HUES64 (cell line): ENCODE results near the gene MRM2.

ENCODE experiments used
- H3K27ac ChIP-seq: 2 replicates; pipeline ENCODE4 v1.7.0; 2013; ENCODE audit warnings: low read depth, low read length, inconsistent platforms
- H3K27me3 ChIP-seq: 2 replicates; pipeline ENCODE4 v1.6.1; 2013; ENCODE audit warnings: mild to moderate bottlenecking, low read length; ENCODE audit not compliant: insufficient read depth
- H3K36me3 ChIP-seq: 2 replicates; pipeline ENCODE4 v1.6.1; 2013; ENCODE audit warnings: mild to moderate bottlenecking, low read length; ENCODE audit not compliant: insufficient read depth
- H3K4me1 ChIP-seq: 2 replicates; pipeline ENCODE4 v1.6.1; 2013; ENCODE audit warnings: mild to moderate bottlenecking, low read length, moderate library complexity; ENCODE audit not compliant: insufficient read depth
- H3K4me3 ChIP-seq: 2 replicates; pipeline ENCODE4 v1.5.1; 2013; ENCODE audit warnings: mild to moderate bottlenecking, low read length, moderate library complexity
- H3K9ac ChIP-seq: 2 replicates; pipeline ENCODE4 v1.6.1; 2013; ENCODE audit warnings: mild to moderate bottlenecking, low read depth, low read length
- H3K9me3 ChIP-seq: 2 replicates; pipeline ENCODE4 v1.6.1; 2013; ENCODE audit warnings: low read depth, low read length; ENCODE audit not compliant: insufficient read depth
- WGBS: fragments of 150-250, 120-280 bp; methylation state at CpG from one replicate; pipeline ENCODE4 v1.1.7; 2013; ENCODE audit warnings: missing lambda C conversion rate; 5-methylcytosine and 5-hydroxymethylcytosine counted together

The MRM2 gene

DNA sequence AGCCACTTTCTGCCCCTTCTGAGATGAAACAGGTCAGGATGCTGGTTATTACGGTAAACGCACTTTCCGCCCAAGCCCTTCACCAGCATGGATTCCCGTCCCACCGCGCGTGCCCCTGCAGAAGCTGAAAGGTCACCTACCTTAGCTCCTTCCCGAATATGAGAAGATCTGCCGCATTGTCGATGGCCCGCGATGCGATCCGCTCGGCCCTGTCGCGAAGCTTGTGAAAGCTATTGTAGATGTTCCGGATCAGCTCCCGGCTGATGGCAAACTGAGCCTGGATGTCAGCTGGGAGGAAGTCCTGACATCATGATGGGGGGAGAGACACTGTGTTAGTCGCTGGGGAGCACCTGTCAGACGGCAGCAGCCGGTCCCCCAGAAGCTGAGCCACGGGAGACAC lies 22.2 kb upstream of the MRM2 start:
- Histone ChIP-seq H3K4me3 (no peak overlapping the region), H3K4me1 (no peaks in the 10 kb centered on the region), H3K36me3 (peaks cover 25% of the 10 kb centered on the region), H3K27me3 (no peaks in the 10 kb centered on the region), H3K9me3 (no peaks in the 10 kb centered on the region), H3K9ac (no peak overlapping the region), H3K27ac (no peak overlapping the region)
- 98% methylated on average over 23 of the region's 23 CpGs for whole genome bisulfite sequencing

DNA sequence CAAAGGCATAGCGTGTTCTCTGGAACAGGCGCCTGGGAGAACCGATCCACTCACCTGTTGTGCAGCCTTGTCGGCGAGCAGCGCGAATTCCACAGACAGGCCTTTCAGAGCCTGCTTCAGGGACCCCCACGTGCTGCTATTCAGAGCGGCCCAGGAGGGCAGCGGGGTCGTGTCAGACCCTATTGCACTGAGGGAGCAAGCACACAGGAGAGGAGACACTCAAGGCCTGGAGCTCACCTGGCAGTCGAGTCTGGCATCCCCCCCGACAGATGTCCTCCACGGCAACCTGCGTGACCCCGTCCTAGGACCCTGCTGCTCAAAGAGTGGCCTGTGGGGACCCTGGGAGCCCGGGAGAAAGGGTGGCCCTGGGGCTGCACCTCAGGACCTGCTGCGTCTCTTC lies 21.2 kb upstream of the MRM2 start:
- Histone ChIP-seq H3K9ac (no peak overlapping the region), H3K36me3 (peaks cover 25% of the 10 kb centered on the region), H3K4me1 (no peaks in the 10 kb centered on the region), H3K27ac (no peak overlapping the region), H3K27me3 (no peaks in the 10 kb centered on the region), H3K4me3 (no peak overlapping the region), H3K9me3 (no peaks in the 10 kb centered on the region)
- WGBS, result 93% methylated on average over 18 of the region's 18 CpGs

DNA sequence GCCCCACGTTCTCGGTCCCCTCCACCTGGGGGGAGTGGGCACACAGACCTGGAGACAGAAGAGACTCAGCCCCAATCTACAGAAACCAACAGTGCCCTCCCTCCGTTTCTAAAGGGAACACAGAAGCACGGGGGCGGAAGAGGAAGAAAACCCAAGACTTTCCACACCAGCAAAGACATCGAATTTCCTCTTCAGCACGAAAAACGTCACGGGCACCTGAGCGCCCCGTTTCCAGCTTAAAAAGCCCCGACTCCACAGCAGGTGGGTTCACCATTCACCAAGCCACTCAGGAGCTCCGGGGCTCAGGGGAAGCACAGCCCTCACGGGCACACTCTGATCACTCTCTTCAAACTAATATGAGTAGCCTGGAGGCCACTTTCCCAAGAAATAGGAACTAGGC lies 19.6 kb upstream of the MRM2 start:
- Histone ChIP-seq H3K9me3 (no peaks in the 10 kb centered on the region), H3K27ac (no peak overlapping the region), H3K4me3 (no peak overlapping the region), H3K9ac (no peak overlapping the region), H3K4me1 (no peaks in the 10 kb centered on the region), H3K36me3 (peaks cover 31% of the 10 kb centered on the region), H3K27me3 (no peaks in the 10 kb centered on the region)
- WGBS, result 95% methylated on average over 14 of the region's 14 CpGs

DNA sequence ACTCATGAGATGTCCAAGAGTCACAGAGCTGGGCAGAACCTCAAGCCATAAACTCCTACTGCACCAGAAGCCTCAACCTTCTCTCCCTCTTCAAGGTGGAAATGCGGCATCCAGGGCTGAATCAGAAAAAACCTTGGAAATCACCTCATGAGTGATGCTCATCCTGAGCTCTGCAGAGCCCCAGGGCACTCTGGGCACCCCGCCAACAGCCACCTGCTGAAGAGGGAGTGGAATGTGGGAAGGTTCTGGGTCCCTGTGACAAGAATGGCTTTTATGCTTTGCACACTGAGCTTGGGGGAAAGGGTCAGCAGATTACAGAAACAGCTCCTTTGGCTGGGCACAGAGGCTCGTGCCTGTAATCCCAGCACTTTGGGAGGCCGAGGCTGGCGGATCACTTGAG lies 18.8 kb upstream of the MRM2 start:
- Histone ChIP-seq H3K27me3 (no peaks in the 10 kb centered on the region), H3K36me3 (peaks cover 35% of the 10 kb centered on the region), H3K27ac (no peak overlapping the region), H3K4me1 (no peaks in the 10 kb centered on the region), H3K4me3 (no peak overlapping the region), H3K9ac (no peak overlapping the region), H3K9me3 (no peaks in the 10 kb centered on the region)
- WGBS, result 94% methylated on average over 5 of the region's 5 CpGs

DNA sequence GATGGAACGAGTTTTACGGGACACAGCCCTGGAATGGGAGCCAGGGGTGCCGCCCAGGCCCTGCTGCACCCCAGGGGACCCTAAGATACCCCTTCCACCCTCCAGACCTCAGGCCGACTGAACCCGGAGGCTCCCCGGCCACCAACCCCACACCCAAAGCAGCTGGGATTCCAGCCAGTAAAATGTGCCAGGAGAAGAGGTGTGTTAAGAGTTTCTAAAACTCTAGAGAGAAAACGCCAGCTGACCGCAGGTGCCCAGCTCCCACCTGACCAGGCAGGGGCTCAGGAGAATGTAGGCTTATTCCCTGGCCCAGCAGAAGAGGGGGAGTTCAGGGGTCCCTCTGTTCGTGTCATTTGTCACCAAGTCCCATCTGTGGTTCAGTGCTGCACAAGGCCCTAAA lies 17.5 kb upstream of the MRM2 start:
- Histone ChIP-seq H3K4me3 (no peak overlapping the region), H3K27me3 (no peaks in the 10 kb centered on the region), H3K9me3 (no peaks in the 10 kb centered on the region), H3K4me1 (no peaks in the 10 kb centered on the region), H3K36me3 (peaks cover 40% of the 10 kb centered on the region), H3K27ac (no peak overlapping the region), H3K9ac (no peak overlapping the region)
- 92% methylated on average over 6 of the region's 9 CpGs for WGBS

DNA sequence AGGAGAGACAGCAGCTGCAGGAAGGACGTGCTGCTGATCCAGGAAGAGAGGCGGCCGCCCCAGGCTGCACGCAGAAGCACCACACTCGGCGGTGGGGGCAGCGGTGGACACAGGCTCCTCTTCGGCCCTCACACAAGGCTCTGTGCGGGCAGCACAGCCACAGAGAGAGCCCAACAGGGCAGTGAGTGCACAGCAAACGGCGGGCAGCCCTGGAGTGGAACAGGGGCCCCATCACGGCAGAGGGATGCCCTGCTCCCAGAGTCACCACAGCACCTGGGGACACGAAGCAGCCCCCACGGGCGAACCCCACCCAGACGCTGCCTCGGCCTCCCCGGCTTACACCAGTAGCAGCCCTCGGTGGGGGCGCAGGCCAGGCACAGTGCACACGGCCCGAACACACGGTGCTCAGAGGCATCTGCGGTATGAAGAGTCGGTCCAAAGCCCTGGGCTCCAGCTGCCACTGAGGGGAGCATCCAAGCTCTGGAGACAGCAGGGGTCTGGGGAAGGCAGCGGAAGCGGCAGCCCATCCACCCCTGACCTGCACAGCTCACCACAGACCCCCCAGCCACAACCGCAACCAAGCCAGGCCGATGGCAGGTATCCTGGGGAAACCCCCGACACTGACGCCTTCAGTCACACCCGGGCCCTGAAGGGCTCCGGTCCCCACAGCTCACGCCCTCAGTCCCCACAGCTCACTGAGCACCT lies 16.8 kb upstream of the MRM2 start:
- Histone ChIP-seq H3K4me1 (no peaks in the 10 kb centered on the region), H3K4me3 (no peak overlapping the region), H3K36me3 (peaks cover 34% of the 10 kb centered on the region), H3K9me3 (no peaks in the 10 kb centered on the region), H3K27me3 (no peaks in the 10 kb centered on the region), H3K9ac (peak overlapping the region; percentile 26; the same call in 1 of the 2 replicates), H3K27ac (no peak overlapping the region)
- WGBS, result 95% methylated on average over 34 of the region's 34 CpGs

DNA sequence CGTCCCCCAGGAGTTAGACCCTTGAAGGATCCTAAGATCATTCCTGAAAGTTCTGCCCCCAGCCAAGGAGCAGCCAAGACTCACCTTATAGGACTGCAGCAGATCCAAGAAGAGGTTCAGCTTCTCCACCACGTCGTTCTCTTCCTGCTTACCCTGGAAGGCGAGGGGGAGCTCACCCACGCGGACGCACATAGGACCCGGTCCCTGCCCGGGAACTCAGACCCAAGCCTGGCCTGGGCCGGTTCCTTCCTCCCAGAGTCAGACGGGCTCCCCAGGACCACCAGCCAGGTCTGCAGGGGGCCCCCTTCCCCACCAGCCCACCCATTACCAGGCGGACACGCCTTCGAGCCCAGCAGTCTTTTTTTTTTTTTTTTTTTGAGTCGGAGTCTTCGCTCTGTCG lies 15.6 kb upstream of the MRM2 start:
- Histone ChIP-seq H3K36me3 (peaks cover 28% of the 10 kb centered on the region), H3K9ac (no peak overlapping the region), H3K27me3 (no peaks in the 10 kb centered on the region), H3K9me3 (no peaks in the 10 kb centered on the region), H3K27ac (no peak overlapping the region), H3K4me1 (no peaks in the 10 kb centered on the region), H3K4me3 (no peak overlapping the region)
- WGBS, result 92% methylated on average over 17 of the region's 17 CpGs

DNA sequence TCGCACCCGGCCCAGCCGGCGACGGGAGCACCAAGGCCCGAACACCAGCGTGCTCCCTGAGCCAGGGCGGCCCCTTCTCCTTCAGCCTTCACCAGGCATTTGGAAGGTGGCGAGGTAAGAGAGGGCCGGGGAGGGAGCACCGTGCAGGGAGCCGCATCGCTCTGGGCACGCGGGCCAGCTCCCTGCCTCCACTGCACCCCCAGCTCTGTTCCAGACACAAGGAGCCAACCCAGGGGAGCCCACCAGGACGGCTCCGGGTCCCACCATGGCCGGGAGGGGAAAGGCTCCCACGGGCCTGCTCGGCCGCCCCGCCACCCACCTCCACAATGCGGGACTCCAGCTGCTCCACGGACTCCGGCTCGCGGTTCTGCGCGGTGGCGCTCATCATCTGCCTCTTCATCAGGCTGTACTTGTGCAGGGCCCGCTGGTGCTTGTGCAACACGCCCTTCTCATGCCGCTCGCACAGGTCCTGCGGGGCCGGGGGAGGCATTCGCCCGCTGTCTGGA lies 15.1 kb upstream of the MRM2 start:
- no peak overlapping the region for H3K9ac ChIP-seq
- H3K4me3 ChIP-seq, result no peak overlapping the region
- H3K27me3 ChIP-seq, result no peaks in the 10 kb centered on the region
- H3K36me3 ChIP-seq, result peaks cover 28% of the 10 kb centered on the region
- WGBS, result 97% methylated on average over 38 of the region's 38 CpGs
- H3K9me3 ChIP-seq, result no peaks in the 10 kb centered on the region
- no peaks in the 10 kb centered on the region for H3K4me1 ChIP-seq
- H3K27ac ChIP-seq, result no peak overlapping the region

DNA sequence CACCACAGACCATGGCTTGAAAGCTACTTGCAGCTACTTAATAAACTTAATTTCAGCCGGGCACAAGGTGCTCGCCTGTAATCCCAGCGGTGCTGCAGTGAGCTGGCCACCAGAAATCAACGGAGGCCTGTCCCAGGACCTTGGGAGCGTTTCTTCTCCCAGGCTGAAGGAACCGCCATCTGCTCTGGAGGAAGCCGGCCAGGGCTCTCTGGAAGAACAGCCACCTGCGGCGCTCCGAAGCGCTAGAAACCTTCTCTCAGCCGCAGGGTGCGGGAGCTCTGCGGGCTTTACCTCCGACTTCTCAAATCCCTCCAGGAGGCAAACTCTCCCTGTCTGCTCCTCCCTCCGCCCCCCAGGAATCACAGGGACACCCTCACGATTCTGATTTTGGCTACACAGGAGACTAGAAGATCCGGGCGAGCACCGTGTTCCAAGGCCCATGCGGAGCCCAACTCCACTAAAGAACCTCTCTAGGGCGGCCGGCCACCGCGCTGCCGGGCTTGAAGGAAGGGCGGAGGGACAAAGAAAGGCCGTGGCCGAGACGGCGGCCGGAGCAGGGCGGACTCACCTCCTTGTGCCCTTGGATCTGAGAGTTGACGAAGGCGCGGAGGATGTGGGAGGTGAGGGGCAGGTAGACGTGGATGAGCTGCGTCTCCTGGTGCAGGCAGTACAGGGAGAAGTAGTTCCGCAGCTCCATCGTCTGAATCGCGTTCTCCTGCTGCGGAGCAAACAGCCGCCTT lies 14.5 kb upstream of the MRM2 start:
- H3K9ac ChIP-seq, result no peak overlapping the region
- H3K27me3 ChIP-seq, result no peaks in the 10 kb centered on the region
- 96% methylated on average over 44 of the region's 44 CpGs for WGBS
- H3K36me3 ChIP-seq, result peaks cover 32% of the 10 kb centered on the region
- H3K4me3 ChIP-seq, result no peak overlapping the region
- no peaks in the 10 kb centered on the region for H3K4me1 ChIP-seq
- no peaks in the 10 kb centered on the region for H3K9me3 ChIP-seq
- no peak overlapping the region for H3K27ac ChIP-seq

DNA sequence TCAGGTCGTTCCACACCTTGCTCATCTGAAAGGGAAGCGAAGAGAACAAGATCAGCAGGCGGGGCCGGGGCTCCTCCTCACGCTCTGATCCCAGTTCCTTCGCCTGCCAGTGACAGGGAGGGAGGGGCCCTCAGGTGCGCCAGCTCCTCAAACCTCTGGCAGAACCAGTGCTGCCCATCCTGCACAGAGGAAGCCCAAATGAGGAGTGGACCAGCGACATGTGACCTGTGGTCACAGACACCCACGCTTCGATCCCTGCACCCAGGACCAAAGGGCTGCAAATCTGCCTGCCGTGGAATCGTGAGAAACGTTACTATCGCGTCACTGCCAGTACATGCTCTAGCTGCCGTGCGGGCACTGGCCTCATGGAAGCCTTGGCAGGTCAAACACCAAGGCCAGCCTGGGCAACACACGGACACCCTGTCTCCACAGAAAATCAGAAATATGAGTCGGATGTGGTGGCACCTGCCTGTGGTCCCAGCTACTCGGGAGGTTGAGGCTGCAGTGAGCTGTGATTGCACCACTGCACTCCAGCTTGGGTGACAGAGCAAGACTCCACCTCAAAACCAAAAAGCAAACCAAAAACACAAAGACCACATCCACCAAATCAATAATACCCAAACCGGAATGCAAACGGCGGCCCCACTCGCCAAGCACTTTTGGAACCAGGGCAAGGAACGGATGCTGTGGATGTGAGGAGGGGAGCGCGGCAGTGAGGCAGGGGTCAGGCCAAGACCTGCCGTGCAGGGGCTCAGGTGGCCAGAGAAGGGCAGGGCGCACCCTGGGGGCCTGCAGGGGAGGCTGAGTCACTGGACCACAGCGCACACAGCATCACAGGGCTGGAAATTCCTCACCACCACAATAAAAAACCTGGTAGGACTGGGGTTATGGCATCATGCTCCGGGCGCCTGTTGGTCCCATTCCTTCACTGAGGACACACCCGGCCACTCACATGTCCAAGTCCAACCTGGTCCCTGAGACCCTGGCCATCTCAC lies 13.4 kb upstream of the MRM2 start:
- 95% methylated on average over 33 of the region's 33 CpGs for WGBS
- Histone ChIP-seq H3K36me3 (peaks cover 34% of the 10 kb centered on the region), H3K27ac (no peak overlapping the region), H3K9ac (no peak overlapping the region), H3K9me3 (no peaks in the 10 kb centered on the region), H3K4me3 (no peak overlapping the region), H3K27me3 (no peaks in the 10 kb centered on the region), H3K4me1 (no peaks in the 10 kb centered on the region)
